Stimulated activated naive CD4-positive, alpha-beta T cell treated with Interleukin-2 at 50 U/mL for 16 hours (primary cell): ENCODE data around the gene CCDC87.
A peak's percentile ranks its signal among the peaks of the same experiment; 100 is the strongest.
"Not testable (repeated sequence)": the region's sequence is repeated elsewhere in the genome, so short reads cannot be mapped to it uniquely, and the experiment has no call there.

ENCODE experiments used
- DNase-seq: peaks from one replicate; lab custom pipeline; 2025; lab: John Stamatoyannopoulos, UW

CCDC87 gene

GRCh38 chr11:66592457-66593302 lies at the start of gene CCDC87, which contains the start of gene CCS:
CCDC87 (minus strand) TSS chr11:66593063; CDS start chr11:66593015, 48 bp downstream.
CCS (plus strand) TSS chr11:66593185; CDS start chr11:66593262, 77 bp downstream.
- peak; percentile 97 for DNase-seq

GRCh38 chr11:66641834-66642233 lies 49.0 kb upstream of the CCDC87 start:
- DNase-seq: no peak

- not testable (repeated sequence) for DNase-seq
Measured at GRCh38 chr11:66639814-66640340, 47.0 kb upstream of the CCDC87 start.

GRCh38 chr11:66639066-66639813 lies 46.4 kb upstream of the CCDC87 start:
- peak; percentile 28 for DNase-seq

GRCh38 chr11:66638177-66639065 lies 45.6 kb upstream of the CCDC87 start, which contains the start of gene RBM4:
RBM4 (plus strand) TSS chr11:66638703; CDS start chr11:66639712, 1,009 bp downstream.
- peak; percentile 96 for DNase-seq

- no peak for DNase-seq
Measured at GRCh38 chr11:66637557-66638176, 44.8 kb upstream of the CCDC87 start.

- DNase-seq: no peak
Measured at GRCh38 chr11:66636411-66636810, 43.5 kb upstream of the CCDC87 start.

- no peak for DNase-seq
Measured at GRCh38 chr11:66632952-66633351, 40.1 kb upstream of the CCDC87 start.

- DNase-seq: no peak
Measured at GRCh38 chr11:66631883-66632282, 39.0 kb upstream of the CCDC87 start.

GRCh38 chr11:66629356-66629755 lies 36.5 kb upstream of the CCDC87 start:
- no peak for DNase-seq

- DNase-seq: no peak
Measured at GRCh38 chr11:66628061-66628603, 35.3 kb upstream of the CCDC87 start.

- no peak for DNase-seq
Measured at GRCh38 chr11:66626926-66627325, 34.1 kb upstream of the CCDC87 start.

GRCh38 chr11:66626382-66626781 lies 33.5 kb upstream of the CCDC87 start:
- DNase-seq: no peak

- DNase-seq: no peak
Measured at GRCh38 chr11:66625752-66626149, 32.9 kb upstream of the CCDC87 start.

GRCh38 chr11:66625041-66625751 lies 32.3 kb upstream of the CCDC87 start:
- DNase-seq: no peak

GRCh38 chr11:66624450-66624849 lies 31.6 kb upstream of the CCDC87 start:
- DNase-seq: no peak

GRCh38 chr11:66619080-66619554 lies 26.3 kb upstream of the CCDC87 start:
- no peak for DNase-seq

GRCh38 chr11:66617155-66617834 lies 24.4 kb upstream of the CCDC87 start:
- DNase-seq: no peak

GRCh38 chr11:66616379-66617154 lies 23.7 kb upstream of the CCDC87 start, which contains the start of gene RBM14:
RBM14 (plus strand) TSS chr11:66616630; CDS start chr11:66616721, 91 bp downstream.
- peak; percentile 98 for DNase-seq
